Stimulated activated CD8-positive, alpha-beta memory T cell treated with anti-CD3 and anti-CD28 coated beads, Interleukin-15, amount 100 ng/mL, for 48 hours (primary cell): Measurements from ENCODE around the gene TIMM13.

Experiments used
- DNase-seq, 2 donors: peaks; one replicate each; pipeline ENCODE4 v3.0.0-alpha.2; 2020; ENCODE audit warnings: low read depth in 2 of 2

The TIMM13 gene

GRCh38 chr19:2382530-2383222, 44.7 kb downstream of the TIMM13 start:
- no peak for DNase-seq

- no peak for DNase-seq
These were observed 46.1 kb downstream of the TIMM13 start for GRCh38 chr19:2381148-2381820.

GRCh38 chr19:2380567-2380966, 46.8 kb downstream of the TIMM13 start:
- DNase-seq, result no peak

- no peak for DNase-seq
These were observed 50.4 kb downstream of the TIMM13 start for GRCh38 chr19:2376784-2377519.
